ENCODE measurements around the gene KCNQ1. TPM values are rescaled to one million over a fixed set of nuclear protein-coding genes. Genes with fewer than 3 reads are reported as not detected.

Gene KCNQ1
- polyA plus RNA-seq (2012; rRNA removed): 0.05 and 0.15 TPM in 2 replicates
- 0.10 and 0.12 TPM in 2 replicates for polyA plus RNA-seq (2012; cell fraction: cytosol; rRNA removed)
- polyA plus RNA-seq (2012; cell fraction: nucleus; rRNA removed): 0.06 and 0.40 TPM in 2 replicates

- no peaks in the 10 kb centered on the region; the same call in 1 of the 2 replicates for H3K27me3 ChIP-seq (ENCODE audit: insufficient read depth)
- no peak within 1 kb of the TSS for H3K4me2 ChIP-seq
- POLR2A ChIA-PET: no interaction called here
- H3F3A ChIP-seq (replicated peaks; ENCODE audit: insufficient read depth): no peaks in the 10 kb centered on the region
- TF ChIP-seq USF2 (IDR thresholded peaks at IDR 0.05; ENCODE audit: borderline replicate concordance, low read depth, low read length): no peak
- TF ChIP-seq FOSL2 (IDR thresholded peaks at IDR 0.05; ENCODE audit: borderline replicate concordance, low read depth): no peak
- no peak for TF ChIP-seq NRF1 (IDR thresholded peaks at IDR 0.05; ENCODE audit: low read depth, low read length)
- TF ChIP-seq FOXJ3 (CRISPR knock-in tag; IDR thresholded peaks at IDR 0.05): no peak
- no peak for TF ChIP-seq IRF3 (IDR thresholded peaks at IDR 0.05; ENCODE audit: low read depth, low read length)
- no peak for TF ChIP-seq RCOR1 (IDR thresholded peaks at IDR 0.05; ENCODE audit: low read length)
- no peaks in the 10 kb centered on the region for H3K9me2 ChIP-seq
- CTCF ChIA-PET: interaction anchor here (0.6 to 4.4 kb wide), 10 partner anchors 9 to 447 kb away, joined by 3 to 43 read pairs (median 4); no protein-coding TSS in a partner anchor
- no peak within 1 kb of the TSS for H3K27ac ChIP-seq (ENCODE audit: low read depth in 2 of 2, low read length in 1 of 2)
- H4K20me1 ChIP-seq (ENCODE audit: insufficient read depth): no peaks in the 10 kb centered on the region
- 20% methylated on average over 26 of the region's 116 CpGs for WGBS (ENCODE audit: low lambda C conversion rate)
- peak within 1 kb of the TSS in 1 of 2 experiments; percentile 40; a peak in 2 of 4 replicates for H3K4me3 ChIP-seq (ENCODE audit: low read depth in 2 of 2, low read length in 1 of 2)
- H2AFZ ChIP-seq (ENCODE audit: low read depth): no peak within 1 kb of the TSS
- no peak within 1 kb of the TSS for H3K9ac ChIP-seq
- H3K9me3 ChIP-seq: no peaks in the 10 kb centered on the region
- no peaks in the 10 kb centered on the region for H3K36me3 ChIP-seq (replicated peaks in 1 of 2; ENCODE audit: control insufficient read depth in 1 of 2, insufficient read depth in 2 of 2, low read length in 1 of 2)
- H3K4me1 ChIP-seq (ENCODE audit: control insufficient read depth in 1 of 2, insufficient read depth in 2 of 2, low read depth in 1 of 2, low read length in 1 of 2): peaks cover 0 to 6% of the 10 kb centered on the region in 2 experiments; a peak in 1 of 4 replicates
- peak; percentile 98 for DNase-seq
- H3K79me2 ChIP-seq (ENCODE audit: insufficient read depth): no peaks in the 10 kb centered on the region
Observed at GRCh38 chr11:2444821-2445745, at the start of gene KCNQ1. Gene KCNQ1 (plus strand): TSS chr11:2445008. CDS start chr11:2445099, 91 bp downstream.

- ChIA-PET CTCF (no interaction called here), POLR2A (interaction anchor here (1.0 kb wide), 1 partner anchor 17 kb away, joined by 3 read pairs; no protein-coding TSS in a partner anchor)
- no peaks in the 10 kb centered on the region for H3K27me3 ChIP-seq (ENCODE audit: insufficient read depth)
- TF ChIP-seq ELF1 (IDR thresholded peaks at IDR 0.05): no peak
- TF ChIP-seq FOXJ3 (CRISPR knock-in tag; IDR thresholded peaks at IDR 0.05): no peak
- no peak for TF ChIP-seq TCF12 (IDR thresholded peaks at IDR 0.05)
- TF ChIP-seq USF1 (IDR thresholded peaks at IDR 0.05; ENCODE audit: borderline replicate concordance, low read depth): no peak
- WGBS (ENCODE audit: low lambda C conversion rate): 94% methylated on average over 13 of the region's 26 CpGs
- peaks cover 10% of the 10 kb centered on the region for H3F3A ChIP-seq (replicated peaks; ENCODE audit: insufficient read depth)
- H3K4me1 ChIP-seq (ENCODE audit: control insufficient read depth in 1 of 2, insufficient read depth in 2 of 2, low read depth in 1 of 2, low read length in 1 of 2): peaks cover 5 to 12% of the 10 kb centered on the region in 2 experiments; a peak in 1 of 4 replicates
- H3K9ac ChIP-seq: no peak overlapping the region
- peaks cover 33% of the 10 kb centered on the region for H4K20me1 ChIP-seq (ENCODE audit: insufficient read depth)
- H3K9me2 ChIP-seq: no peaks in the 10 kb centered on the region
- DNase-seq: no peak
- H3K4me2 ChIP-seq: no peak overlapping the region
- H3K36me3 ChIP-seq (replicated peaks in 1 of 2; ENCODE audit: control insufficient read depth in 1 of 2, insufficient read depth in 2 of 2, low read length in 1 of 2): peaks cover 8 to 49% of the 10 kb centered on the region in 2 experiments
- H3K4me3 ChIP-seq (ENCODE audit: low read depth in 2 of 2, low read length in 1 of 2): no peak overlapping the region
- H3K79me2 ChIP-seq (ENCODE audit: insufficient read depth): peaks cover 17% of the 10 kb centered on the region; the same call in 1 of the 2 replicates
- H2AFZ ChIP-seq (ENCODE audit: low read depth): no peak overlapping the region
- H3K9me3 ChIP-seq: no peaks in the 10 kb centered on the region
- no peak overlapping the region for H3K27ac ChIP-seq (ENCODE audit: low read depth in 2 of 2, low read length in 1 of 2)
Observed at GRCh38 chr11:2395211-2395730, 49.5 kb upstream of the KCNQ1 start.

Measured in SK-N-SH (cell line).